ENCODE data around the gene CDSN. TPM values are rescaled to one million over a fixed set of nuclear protein-coding genes. Genes with fewer than 3 reads are reported as not detected.
A peak's percentile ranks its signal among the peaks of the same experiment; 100 is the strongest.

The CDSN gene
- total RNA-seq, 1 experiment from 2014 or later = not detected

DNA sequence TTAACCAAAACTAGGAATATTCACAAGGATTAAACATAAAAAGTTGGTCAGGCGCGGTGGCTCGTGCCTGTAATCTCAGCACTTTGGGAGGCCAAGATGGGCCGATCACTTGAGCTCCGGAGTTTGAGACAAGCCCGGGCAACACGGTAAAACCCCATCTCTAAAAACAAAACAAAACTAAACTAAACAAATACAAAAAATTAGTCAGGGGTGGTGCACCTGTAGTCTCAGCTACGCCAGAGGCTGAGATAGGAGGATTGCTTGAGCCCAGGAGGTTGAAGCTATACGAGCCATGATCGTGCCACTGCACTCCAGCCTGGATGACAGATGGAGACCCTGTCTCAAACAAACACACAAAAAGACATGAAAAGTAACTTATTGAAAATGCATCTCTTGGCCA lies 15.5 kb upstream of the CDSN start:
- Histone ChIP-seq H3K4me3 (no peak overlapping the region), H3K36me3 (no peaks in the 10 kb centered on the region), H3K9me3 (replicated peaks) (no peaks in the 10 kb centered on the region), H3K4me1 (replicated peaks) (peaks cover 14% of the 10 kb centered on the region), H3K27me3 (replicated peaks) (no peaks in the 10 kb centered on the region), H3K27ac (no peak overlapping the region)
- no peak for DNase-seq (ENCODE audit: low read depth in 1 of 2, low spot score in 2 of 2)

DNA sequence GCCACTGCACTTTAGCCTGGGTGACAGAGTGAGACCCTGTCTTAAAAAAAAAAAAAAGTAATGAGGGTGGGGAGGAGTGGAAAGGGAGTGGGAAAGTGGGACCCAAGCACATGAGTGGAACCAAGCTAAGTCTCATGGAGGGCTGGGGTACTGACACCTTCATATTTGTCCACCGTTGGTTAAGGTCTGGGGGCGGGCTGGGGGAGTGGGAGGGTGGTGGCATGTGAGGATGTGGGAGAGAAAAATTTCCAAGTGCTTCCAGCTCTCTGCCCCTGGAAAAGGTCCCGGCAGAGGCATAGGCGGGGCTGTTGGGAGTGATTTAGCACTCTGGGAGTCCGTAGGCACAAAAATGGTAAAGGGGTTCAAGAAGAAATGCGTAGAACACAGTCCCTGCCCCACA lies 12.6 kb upstream of the CDSN start:
- Histone ChIP-seq H3K27ac (no peak overlapping the region), H3K27me3 (replicated peaks) (no peaks in the 10 kb centered on the region), H3K4me3 (no peak overlapping the region), H3K9me3 (replicated peaks) (no peaks in the 10 kb centered on the region), H3K36me3 (no peaks in the 10 kb centered on the region), H3K4me1 (replicated peaks) (peaks cover 4% of the 10 kb centered on the region)
- no peak for DNase-seq (ENCODE audit: low read depth in 1 of 2, low spot score in 2 of 2)

DNA sequence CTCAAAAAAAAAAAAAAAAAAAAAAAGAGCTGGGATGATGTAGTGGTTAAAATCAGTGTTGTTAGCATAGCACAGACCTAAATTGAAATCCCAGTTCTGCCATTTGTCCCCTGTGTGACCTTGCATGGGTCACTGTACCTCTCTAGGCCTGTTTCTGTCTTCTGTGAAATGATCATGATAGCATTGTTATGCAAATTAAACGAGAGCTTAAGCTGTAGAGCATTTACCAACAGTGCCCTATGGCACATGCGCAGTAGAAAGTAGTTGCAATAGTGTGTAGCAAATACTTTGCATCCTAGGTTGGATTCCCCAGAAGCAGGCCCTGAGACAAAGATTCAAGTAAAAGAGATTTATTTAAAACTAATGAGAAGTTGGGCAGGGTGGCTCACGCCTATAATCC lies 11.3 kb upstream of the CDSN start:
- Histone ChIP-seq H3K9me3 (replicated peaks) (no peaks in the 10 kb centered on the region), H3K36me3 (no peaks in the 10 kb centered on the region), H3K27me3 (replicated peaks) (no peaks in the 10 kb centered on the region), H3K27ac (no peak overlapping the region), H3K4me3 (no peak overlapping the region), H3K4me1 (replicated peaks) (peaks cover 3% of the 10 kb centered on the region; the same call in 1 of the 2 replicates)
- no peak for DNase-seq (ENCODE audit: low read depth in 1 of 2, low spot score in 2 of 2)

DNA sequence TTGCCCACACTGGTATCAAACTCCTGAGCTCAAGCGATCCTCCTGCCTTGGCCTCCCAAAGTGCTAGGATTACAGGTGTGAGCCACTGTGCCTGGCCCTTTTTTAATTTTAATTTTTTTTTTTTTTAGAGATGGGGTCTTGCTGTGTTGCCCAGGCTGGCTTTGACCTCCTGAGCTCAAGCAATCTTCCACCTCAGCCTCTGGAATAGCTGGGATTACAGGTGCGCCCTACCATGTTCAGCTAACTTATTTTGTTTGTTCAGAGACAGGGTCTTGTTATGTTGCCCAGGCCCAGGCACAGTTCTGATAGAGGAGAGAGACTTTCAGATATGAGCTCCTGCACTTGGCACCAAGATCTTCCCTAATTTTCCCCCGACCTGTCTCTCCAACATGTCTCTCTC lies 10.5 kb upstream of the CDSN start:
- Histone ChIP-seq H3K27me3 (replicated peaks) (no peaks in the 10 kb centered on the region), H3K9me3 (replicated peaks) (no peaks in the 10 kb centered on the region), H3K4me1 (replicated peaks) (peaks cover 11% of the 10 kb centered on the region), H3K4me3 (no peak overlapping the region), H3K36me3 (no peaks in the 10 kb centered on the region), H3K27ac (no peak overlapping the region)
- no peak for DNase-seq (ENCODE audit: low read depth in 1 of 2, low spot score in 2 of 2)

DNA sequence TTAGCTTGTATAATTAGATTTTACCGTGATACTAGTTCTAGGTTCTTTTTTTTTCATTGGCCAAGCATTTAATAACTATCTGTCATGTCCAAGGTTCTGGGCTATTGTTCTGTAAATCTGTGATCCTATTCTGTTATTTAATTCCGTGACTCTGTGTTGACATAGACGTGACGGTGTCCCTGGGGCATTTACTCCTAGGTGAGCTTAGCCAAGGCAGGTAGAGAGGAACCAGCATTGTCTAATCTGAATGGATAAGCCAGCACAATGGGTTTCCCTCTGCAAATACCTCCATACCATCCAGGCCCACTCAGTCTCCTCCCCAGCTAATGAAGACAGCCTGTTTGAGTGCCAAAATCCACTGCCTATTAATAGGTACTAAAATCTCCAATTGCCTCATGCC lies 8.9 kb upstream of the CDSN start:
- Histone ChIP-seq H3K9me3 (replicated peaks) (no peaks in the 10 kb centered on the region), H3K4me1 (replicated peaks) (peaks cover 26% of the 10 kb centered on the region), H3K36me3 (no peaks in the 10 kb centered on the region), H3K27me3 (replicated peaks) (no peaks in the 10 kb centered on the region), H3K27ac (no peak overlapping the region), H3K4me3 (no peak overlapping the region)
- no peak for DNase-seq (ENCODE audit: low read depth in 1 of 2, low spot score in 2 of 2)

DNA sequence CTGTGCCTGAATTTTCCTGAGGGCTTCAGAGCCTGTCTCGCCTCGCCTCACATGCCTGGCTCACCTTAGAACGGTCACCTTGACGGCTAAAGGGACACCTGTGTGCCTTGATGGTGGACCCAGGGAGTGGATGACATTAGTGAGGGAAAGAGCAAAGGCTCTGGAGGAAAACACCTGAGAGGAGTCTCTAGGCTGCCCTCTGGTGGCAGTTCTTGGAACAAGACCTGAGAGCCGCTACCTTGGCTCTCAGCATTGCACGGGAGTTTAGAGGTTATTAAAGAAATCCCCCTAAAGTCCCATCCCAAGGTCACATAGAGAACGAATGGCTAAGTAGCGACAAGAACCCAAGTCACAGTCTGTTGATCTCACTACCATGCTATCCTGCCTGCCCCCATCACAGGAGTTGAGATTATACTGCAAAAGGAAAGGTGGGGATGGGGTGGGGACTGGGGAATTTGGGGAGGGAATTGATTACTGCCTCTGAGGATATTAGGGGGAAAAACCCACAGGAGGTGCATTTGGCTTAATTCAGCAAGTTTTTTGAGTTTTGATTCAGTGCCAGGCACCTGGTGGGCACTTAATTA lies 7.9 kb upstream of the CDSN start:
- no peaks in the 10 kb centered on the region for H3K9me3 ChIP-seq (replicated peaks)
- no peaks in the 10 kb centered on the region for H3K27me3 ChIP-seq (replicated peaks)
- DNase-seq (ENCODE audit: low read depth in 1 of 2, low spot score in 2 of 2) = peak; percentile 43 to 69
- no peak overlapping the region for H3K4me3 ChIP-seq
- no peak overlapping the region for H3K27ac ChIP-seq
- H3K4me1 ChIP-seq (replicated peaks) = peaks cover 29% of the 10 kb centered on the region
- H3K36me3 ChIP-seq = no peaks in the 10 kb centered on the region

DNA sequence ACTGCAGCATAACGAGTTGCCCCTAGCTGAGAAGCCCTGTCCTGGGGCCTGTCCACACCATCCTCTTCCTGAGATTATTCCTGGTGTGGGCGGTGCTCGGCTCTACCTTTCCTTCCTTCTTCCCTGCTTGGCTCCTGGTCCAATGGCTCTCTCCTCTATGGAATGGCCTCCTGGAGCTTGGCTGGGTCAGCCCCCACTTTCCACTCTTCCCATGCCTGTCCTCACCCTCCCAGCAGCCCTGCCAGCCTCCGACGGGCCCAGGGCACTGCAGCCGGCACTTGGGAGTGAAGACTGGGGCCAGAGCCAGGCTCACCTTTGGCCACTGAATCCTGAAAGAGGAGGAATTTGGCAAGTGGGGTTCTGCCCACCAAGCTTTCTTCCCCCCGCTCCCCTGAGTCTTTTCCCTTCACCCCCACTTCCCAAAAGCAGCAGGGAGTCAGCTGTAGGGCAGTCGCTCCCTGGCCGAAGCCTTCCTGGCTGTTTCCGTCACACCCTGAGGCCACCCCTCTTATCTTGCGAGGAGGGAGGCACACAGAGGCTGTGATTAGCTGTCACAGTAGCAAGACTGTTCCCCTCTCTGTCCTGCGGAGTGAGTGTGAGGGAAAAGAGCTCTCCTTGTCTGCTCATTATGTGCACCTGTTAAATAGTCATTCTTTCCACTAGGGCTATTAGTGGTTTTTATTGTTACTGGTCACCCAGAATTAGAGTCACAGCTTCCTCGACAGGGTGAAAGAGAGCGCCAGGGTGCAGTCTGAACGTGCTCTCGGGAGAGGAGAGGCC lies 6.3 kb upstream of the CDSN start:
- Histone ChIP-seq H3K9me3 (replicated peaks) (no peaks in the 10 kb centered on the region), H3K27me3 (replicated peaks) (no peaks in the 10 kb centered on the region), H3K36me3 (no peaks in the 10 kb centered on the region), H3K4me1 (replicated peaks) (peaks cover 41% of the 10 kb centered on the region), H3K4me3 (no peak overlapping the region), H3K27ac (peak overlapping the region; percentile 45)
- DNase-seq (ENCODE audit: low read depth in 1 of 2, low spot score in 2 of 2) = no peak

DNA sequence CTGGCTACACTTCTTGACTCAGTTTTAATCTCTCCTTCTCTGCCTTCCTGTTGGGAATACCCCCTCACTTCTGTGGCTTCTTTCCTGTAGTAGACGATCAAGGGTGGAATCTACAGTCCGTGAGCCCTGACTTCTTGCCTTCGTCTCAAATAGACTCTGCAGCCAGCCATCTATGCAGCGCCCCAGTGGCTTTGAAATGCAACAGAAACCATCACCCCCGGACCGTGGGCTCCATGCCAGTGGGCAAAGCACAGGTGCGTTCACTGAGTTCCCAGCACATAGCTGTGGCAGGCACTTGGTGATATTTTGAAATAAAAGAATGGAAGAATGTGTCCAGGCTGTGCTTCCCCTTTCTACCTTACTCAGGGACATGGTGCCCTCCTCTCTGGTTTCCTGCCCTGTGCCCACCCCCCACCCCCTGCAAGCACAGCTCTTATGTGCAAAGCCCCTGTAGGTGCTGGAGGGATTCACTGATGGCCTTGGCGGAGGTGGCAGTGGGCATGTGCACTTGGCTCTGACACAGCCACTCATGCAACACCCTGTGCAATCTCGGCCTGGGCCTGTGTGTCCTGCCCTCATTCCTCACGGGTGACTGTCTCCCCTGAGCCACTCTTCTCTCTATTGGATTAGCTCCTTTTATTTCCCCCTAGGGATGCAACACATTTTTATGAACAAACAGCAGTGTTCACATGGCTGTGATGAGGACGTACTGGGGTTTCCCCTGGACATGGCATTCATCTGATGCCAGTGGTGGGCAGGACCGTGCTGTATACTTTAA lies 5.5 kb upstream of the CDSN start:
- DNase-seq (ENCODE audit: low read depth in 1 of 2, low spot score in 2 of 2) = peak; percentile 57 to 79
- H3K4me1 ChIP-seq (replicated peaks) = peaks cover 41% of the 10 kb centered on the region
- no peaks in the 10 kb centered on the region for H3K27me3 ChIP-seq (replicated peaks)
- no peaks in the 10 kb centered on the region for H3K9me3 ChIP-seq (replicated peaks)
- H3K4me3 ChIP-seq = no peak overlapping the region
- H3K36me3 ChIP-seq = no peaks in the 10 kb centered on the region
- H3K27ac ChIP-seq = peak overlapping the region; percentile 45

DNA sequence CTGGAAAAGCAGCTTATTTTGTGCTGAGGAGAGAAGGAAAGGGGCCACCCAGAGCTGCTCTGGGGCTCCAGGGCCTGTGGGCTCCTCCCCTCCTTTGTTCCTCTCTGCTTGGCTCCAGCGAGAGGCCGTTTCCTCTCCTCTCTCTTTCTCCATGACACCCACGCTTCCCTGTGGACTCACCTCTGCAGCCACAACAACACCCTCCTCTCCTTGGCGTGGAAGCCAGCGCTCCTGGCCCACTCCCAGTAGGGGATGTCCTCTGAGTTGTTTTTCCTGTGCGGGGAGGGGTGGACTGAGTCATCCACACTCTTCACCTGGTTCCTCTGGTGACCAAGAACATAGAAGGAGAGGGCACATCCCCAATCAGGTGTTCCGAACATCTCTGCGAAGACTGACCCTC lies 4.9 kb upstream of the CDSN start:
- peaks cover 41% of the 10 kb centered on the region for H3K4me1 ChIP-seq (replicated peaks)
- DNase-seq (ENCODE audit: low read depth in 1 of 2, low spot score in 2 of 2) = peak in 1 of 2 experiments; percentile 24
- H3K9me3 ChIP-seq (replicated peaks) = no peaks in the 10 kb centered on the region
- H3K27ac ChIP-seq = peak overlapping the region; percentile 16; the same call in 1 of the 2 replicates
- no peaks in the 10 kb centered on the region for H3K27me3 ChIP-seq (replicated peaks)
- no peak overlapping the region for H3K4me3 ChIP-seq
- no peaks in the 10 kb centered on the region for H3K36me3 ChIP-seq

DNA sequence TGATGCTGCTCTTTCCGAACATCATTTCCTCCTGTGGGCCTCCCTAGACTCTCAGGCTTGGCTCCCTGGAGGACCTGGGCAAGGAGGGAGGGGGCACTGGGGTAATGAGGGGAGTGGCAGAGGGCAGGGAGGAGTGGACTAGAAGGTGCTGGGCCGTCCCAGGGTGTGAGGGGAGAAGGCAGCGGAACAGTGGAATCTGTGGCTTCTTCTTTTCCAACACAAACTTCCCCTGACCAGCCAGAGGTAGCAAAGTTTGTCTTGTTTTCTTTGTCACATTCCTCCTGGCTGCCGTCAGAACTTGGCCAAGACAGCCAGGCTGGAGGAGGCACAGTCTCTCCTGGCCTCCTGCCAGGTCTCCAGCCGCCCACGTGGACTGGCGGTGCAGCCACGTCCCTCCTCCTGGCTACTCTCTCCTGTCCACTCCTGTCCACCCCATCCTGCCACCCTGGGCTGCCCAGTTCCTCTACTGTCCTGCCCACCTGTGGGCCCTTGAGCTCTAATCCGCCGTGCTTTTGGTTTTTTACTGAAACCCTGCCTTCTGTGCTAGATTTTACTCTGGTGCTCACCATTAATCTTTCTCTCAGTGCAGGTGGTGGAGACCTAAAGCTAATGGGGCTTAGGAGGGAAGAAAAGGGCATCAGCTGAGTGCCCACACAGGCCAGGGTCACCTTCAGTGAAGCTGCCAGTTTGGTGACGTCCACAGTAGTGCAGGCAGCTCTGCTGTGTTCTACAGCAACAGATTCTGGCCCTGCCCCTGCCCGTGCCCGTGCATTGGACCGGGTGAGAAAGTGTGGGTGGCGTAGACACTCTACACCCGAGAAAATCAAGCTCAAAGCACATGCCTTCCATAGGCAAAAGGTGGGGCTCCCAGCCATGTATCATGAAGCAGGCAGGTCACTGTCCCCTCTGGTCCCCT lies 2.8 kb upstream of the CDSN start:
- no peaks in the 10 kb centered on the region for H3K27me3 ChIP-seq (replicated peaks)
- peaks cover 41% of the 10 kb centered on the region for H3K4me1 ChIP-seq (replicated peaks)
- no peak overlapping the region for H3K4me3 ChIP-seq
- H3K27ac ChIP-seq = peak overlapping the region; percentile 46
- H3K9me3 ChIP-seq (replicated peaks) = no peaks in the 10 kb centered on the region
- no peaks in the 10 kb centered on the region for H3K36me3 ChIP-seq
- DNase-seq (ENCODE audit: low read depth in 1 of 2, low spot score in 2 of 2) = peak; percentile 82 to 88

DNA sequence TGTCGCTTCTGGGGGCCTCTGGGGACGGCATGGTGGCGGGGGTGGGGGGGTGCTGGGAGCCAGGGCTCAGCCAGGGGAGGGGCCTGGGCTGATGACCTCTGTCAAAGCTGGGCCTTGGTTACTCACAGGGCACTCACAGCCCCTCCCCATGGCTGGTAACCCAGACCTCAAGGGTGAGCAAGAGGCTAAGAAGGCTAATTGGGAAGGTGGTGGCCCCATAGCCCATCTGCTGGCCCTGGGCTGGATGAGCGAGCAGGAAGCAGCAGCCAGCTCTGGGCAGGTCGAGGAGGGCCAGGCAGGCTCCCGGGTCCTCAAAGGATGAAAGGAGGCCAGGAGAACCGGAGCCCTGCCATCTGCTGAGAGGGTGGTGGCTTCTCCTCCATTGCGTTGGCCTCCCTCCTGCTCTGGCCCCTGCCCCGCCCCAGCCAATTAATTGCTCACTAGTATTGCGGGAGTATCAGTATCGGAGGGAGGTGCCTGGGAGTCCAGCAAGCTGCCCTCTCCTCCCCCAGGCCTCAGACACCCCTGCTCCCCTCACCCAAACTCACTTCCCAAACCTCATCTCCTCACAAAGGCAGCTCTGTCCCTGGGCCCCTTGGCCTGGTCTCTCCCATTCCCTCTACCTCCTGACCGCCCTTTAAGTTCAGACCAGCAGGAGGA lies 1.0 kb upstream of the CDSN start:
- H3K36me3 ChIP-seq = no peaks in the 10 kb centered on the region
- no peak overlapping the region for H3K27ac ChIP-seq
- no peaks in the 10 kb centered on the region for H3K9me3 ChIP-seq (replicated peaks)
- peaks cover 35% of the 10 kb centered on the region for H3K4me1 ChIP-seq (replicated peaks)
- no peaks in the 10 kb centered on the region for H3K27me3 ChIP-seq (replicated peaks)
- DNase-seq (ENCODE audit: low read depth in 1 of 2, low spot score in 2 of 2) = no peak
- H3K4me3 ChIP-seq = no peak overlapping the region

DNA sequence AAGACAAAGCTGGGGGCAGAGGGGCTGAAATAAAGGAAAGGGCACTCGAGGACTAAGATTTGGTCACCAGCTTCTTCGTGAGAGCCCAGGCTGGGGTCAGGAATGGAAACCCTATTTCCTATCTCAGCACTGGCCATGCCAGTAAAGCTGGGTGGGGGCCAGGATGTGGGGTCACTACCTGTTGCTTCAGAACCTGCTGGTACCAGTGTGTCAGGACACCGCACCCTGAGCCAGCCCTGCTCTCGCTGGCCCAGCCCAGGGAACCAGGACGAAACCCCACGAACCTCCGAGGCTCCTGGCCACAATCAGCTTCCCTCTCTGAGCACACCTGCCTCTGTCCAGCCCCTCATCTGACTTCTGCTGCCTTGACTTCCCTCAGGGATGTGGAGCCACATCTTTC lies 2.1 kb downstream of the CDSN start:
- Histone ChIP-seq H3K4me3 (no peak overlapping the region), H3K27me3 (replicated peaks) (no peaks in the 10 kb centered on the region), H3K9me3 (replicated peaks) (no peaks in the 10 kb centered on the region), H3K4me1 (replicated peaks) (peaks cover 37% of the 10 kb centered on the region), H3K27ac (no peak overlapping the region), H3K36me3 (no peaks in the 10 kb centered on the region)
- no peak for DNase-seq (ENCODE audit: low read depth in 1 of 2, low spot score in 2 of 2)
